Adrenal gland (tissue), 12 donors: ENCODE results near the gene KLHDC4. TPM values are rescaled to one million over a fixed set of nuclear protein-coding genes. Genes with fewer than 3 reads are reported as not detected.

ENCODE experiments used
- DNase-seq, 7 donors: peaks; one replicate each; pipeline ENCODE4 v3.0.0-alpha.2; 2019 to 2020
- H3K27ac ChIP-seq, 5 donors: fragments of 200-600 bp; sonication (generic) in 4 of 5; 1 replicate in 3 of 5; 2 replicates in 2 of 5; pipeline versions ENCODE4 v1.5.1 to v1.8.0; 2016 to 2020; ENCODE audit warnings: mild to moderate bottlenecking in 1 of 5
- H3K27me3 ChIP-seq: fragments of 200-600 bp; 2 replicates; pipeline ENCODE4 v1.8.0; 2021
- H3K36me3 ChIP-seq, 2 donors: fragments of 200-600 bp; replicated peaks in 1 of 2; 1 replicate in 1 of 2; 2 replicates in 1 of 2; pipeline versions ENCODE4 v1.5.1 to v1.8.0; 2018 to 2022
- H3K4me1 ChIP-seq, 2 donors: fragments of 200-600 bp; replicated peaks in 1 of 2; 1 replicate in 1 of 2; 2 replicates in 1 of 2; pipeline versions ENCODE4 v1.5.1 to v1.8.0; 2018 to 2021
- H3K4me3 ChIP-seq, 4 donors: fragments of 200-600 bp; sonication (generic) in 3 of 4; one replicate each; pipeline ENCODE4 v1.5.1; 2016 to 2018
- H3K9me3 ChIP-seq, 3 donors: fragments of 200-600 bp; sonication (generic) in 1 of 3; replicated peaks in 1 of 3; 1 replicate in 2 of 3; 2 replicates in 1 of 3; pipeline versions ENCODE4 v1.5.1 to v1.8.0; 2016 to 2021
- POLR2A ChIP-seq, 2 donors: fragments of 450-650 bp; IDR thresholded peaks; one replicate each; pipeline ENCODE4 v1.6.1; 2017; ENCODE audit warnings: antibody characterized with exemption in 2 of 2, mild to moderate bottlenecking in 2 of 2, moderate library complexity in 1 of 2
- WGBS, 4 donors: extraction: QIAGEN DNeasy Blood & Tissue Kit in 2 of 4; methylation state at CpG; one replicate each; pipeline versions ENCODE4 v1.1.5 to v1.1.7; 2013 to 2017; 5-methylcytosine and 5-hydroxymethylcytosine counted together
- intact Hi-C, 2 donors: fragments of 100-400 bp; cut with DNase I; formaldehyde crosslinking; loops; one replicate each; pipeline versions ENCODE4 v1.14.1 to v1.15.0; 2022 to 2023
- polyA plus RNA-seq, 3 donors: library from polyadenylated mRNA; stranded (reverse); fragments of 200-250 nt in 2 of 3; fragments of 350-450 nt in 1 of 3; fragmentation: Illumina TruSeq in 1 of 3; extraction: RNeasy Lipid Tissue Mini Kit (QIAGEN cat#74804) in 1 of 3; gene quantifications; one replicate each; pipeline ENCODE4 v1.2.3, GENCODE V29; 2013 to 2014
- total RNA-seq, 9 donors: library from RNA; depleted of rRNA in 4 of 9; stranded (reverse); fragments of >200 nt in 4 of 9; fragments of 120-200 nt in 1 of 9; fragmentation: NEBNext Ultra II Directional in 1 of 9; extraction: Animal tissue kit (Norgen Biotek cat#: 25700) in 1 of 9; gene quantifications; one replicate each; pipeline versions ENCODE4 v1.1.0 to v1.2.4, GENCODE V29; 2013 to 2023
- TF ChIP-seq, protein P1 (sequence below), 6 experiments: fragments of 450-650 bp in 4 of 6; fragments of 200-600 bp in 2 of 6; sonication (generic) in 1 of 6; IDR thresholded peaks; 1 replicate in 5 of 6; 2 replicates in 1 of 6; pipeline versions ENCODE4 v1.5.1 to v1.8.0; 2016 to 2021; ENCODE audit warnings: antibody characterized with exemption in 6 of 6, mild to moderate bottlenecking in 2 of 6, moderate library complexity in 1 of 6
- donor health status: healthy with polysubstance abuse.
- donor health status: Bipolar disorder and iron deficiency.
- donor health status: DM: yes; HTN: yes; CAD: no.
- donor health status: DM: no; HTN: no; CAD: no.
- donor health status: DM: no; HTN: no; CAD: no.
- donor health status: DM: yes; HTN: yes; CAD: no.

The KLHDC4 gene
- total and polyA plus RNA-seq, 12 donors = 15.4 to 94.0 (median 26.4) TPM

DNA sequence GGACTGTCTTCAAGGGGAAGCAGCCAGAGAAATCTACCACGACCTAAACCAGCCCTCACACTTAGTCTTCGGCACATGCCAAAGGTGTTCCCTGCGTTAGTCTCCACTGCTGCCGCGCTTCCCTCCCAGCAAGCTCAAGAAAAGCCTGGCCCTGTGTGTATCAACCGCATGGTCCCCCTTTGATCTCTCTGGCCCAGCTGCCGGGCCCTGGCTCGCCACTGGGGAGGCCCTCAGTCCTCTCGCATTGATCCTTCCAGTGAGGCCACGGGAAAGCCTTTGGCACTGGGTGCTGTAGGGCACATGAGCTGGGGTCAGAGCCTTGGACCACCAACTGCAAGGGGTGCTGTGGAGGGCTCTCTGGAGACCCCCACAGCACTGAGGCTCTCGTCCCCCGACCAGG lies 29.6 kb upstream of the KLHDC4 start:
- no peak for DNase-seq
- no peaks in the 10 kb centered on the region for H3K9me3 ChIP-seq
- TF ChIP-seq POLR2A (IDR thresholded peaks at IDR 0.05) = no peak
- TF ChIP-seq, protein P1, sequence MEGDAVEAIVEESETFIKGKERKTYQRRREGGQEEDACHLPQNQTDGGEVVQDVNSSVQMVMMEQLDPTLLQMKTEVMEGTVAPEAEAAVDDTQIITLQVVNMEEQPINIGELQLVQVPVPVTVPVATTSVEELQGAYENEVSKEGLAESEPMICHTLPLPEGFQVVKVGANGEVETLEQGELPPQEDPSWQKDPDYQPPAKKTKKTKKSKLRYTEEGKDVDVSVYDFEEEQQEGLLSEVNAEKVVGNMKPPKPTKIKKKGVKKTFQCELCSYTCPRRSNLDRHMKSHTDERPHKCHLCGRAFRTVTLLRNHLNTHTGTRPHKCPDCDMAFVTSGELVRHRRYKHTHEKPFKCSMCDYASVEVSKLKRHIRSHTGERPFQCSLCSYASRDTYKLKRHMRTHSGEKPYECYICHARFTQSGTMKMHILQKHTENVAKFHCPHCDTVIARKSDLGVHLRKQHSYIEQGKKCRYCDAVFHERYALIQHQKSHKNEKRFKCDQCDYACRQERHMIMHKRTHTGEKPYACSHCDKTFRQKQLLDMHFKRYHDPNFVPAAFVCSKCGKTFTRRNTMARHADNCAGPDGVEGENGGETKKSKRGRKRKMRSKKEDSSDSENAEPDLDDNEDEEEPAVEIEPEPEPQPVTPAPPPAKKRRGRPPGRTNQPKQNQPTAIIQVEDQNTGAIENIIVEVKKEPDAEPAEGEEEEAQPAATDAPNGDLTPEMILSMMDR (IDR thresholded peaks at IDR 0.05) = no peak
- intact Hi-C loops = no loop called here
- no peaks in the 10 kb centered on the region for H3K27me3 ChIP-seq
- H3K36me3 ChIP-seq = no peaks in the 10 kb centered on the region
- H3K4me3 ChIP-seq = no peak overlapping the region
- H3K4me1 ChIP-seq = no peaks in the 10 kb centered on the region
- H3K27ac ChIP-seq = no peak overlapping the region
- 83 to 93% (median 87%) methylated on average over 1 to 12 of the region's 12 CpGs for WGBS, 4 donors

DNA sequence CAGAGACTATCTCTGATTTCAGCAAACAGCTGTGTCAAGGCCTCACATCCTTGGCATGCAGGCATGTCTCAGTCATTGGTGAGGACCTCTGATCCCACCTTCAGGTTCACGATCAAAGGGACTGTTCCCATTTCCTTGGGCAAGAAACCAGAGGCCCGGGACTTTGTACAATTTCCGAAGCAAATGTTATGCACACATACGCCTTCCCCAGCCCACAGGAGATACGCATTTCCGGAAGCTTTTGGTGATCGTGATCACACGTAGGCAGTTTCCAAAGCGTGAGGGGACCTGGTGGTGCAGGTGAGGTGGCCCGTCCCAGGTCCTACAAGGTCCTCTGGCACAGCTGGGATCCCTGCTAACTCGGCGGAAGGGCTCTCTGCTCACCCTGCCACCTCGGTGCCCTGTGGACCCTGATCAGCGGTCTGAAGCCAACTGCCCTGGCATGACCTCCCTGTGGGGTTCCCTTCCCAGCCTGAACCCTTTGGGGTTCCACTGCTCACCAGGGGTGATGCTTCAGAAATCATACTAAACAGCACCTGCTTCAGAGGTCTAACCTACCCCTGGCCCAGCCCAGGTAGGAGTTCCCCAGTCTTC lies 28.8 kb upstream of the KLHDC4 start:
- H3K4me3 ChIP-seq = no peak overlapping the region
- no peaks in the 10 kb centered on the region for H3K9me3 ChIP-seq
- intact Hi-C loops = no loop called here
- H3K27ac ChIP-seq = no peak overlapping the region
- no peaks in the 10 kb centered on the region for H3K27me3 ChIP-seq
- no peaks in the 10 kb centered on the region for H3K4me1 ChIP-seq
- DNase-seq = no peak
- TF ChIP-seq, protein P1 (IDR thresholded peaks at IDR 0.05) = no peak
- no peak for TF ChIP-seq POLR2A (IDR thresholded peaks at IDR 0.05)
- H3K36me3 ChIP-seq = no peaks in the 10 kb centered on the region
- 81 to 94% (median 85%) methylated on average over 9 to 14 of the region's 14 CpGs for WGBS, 4 donors

DNA sequence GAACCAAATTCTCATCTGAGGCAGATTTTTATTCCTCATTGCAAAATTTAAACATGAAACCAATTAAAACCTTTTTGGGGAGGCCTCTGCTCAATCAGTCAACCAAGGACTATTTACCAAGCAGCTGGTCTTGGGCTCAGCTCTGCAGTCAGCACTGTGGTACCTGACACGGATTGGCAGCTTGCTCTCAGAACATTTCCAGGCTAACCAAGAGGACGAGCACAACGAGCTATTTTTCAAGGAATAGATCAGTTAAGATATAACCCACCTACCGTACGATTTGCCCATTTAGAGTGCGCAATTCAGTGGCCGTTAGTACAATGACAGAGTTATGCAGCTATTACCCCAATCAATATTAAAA lies 26.4 kb upstream of the KLHDC4 start:
- Histone ChIP-seq H3K9me3 (no peaks in the 10 kb centered on the region), H3K27ac (no peak overlapping the region), H3K27me3 (no peaks in the 10 kb centered on the region), H3K4me3 (no peak overlapping the region), H3K4me1 (no peaks in the 10 kb centered on the region), H3K36me3 (no peaks in the 10 kb centered on the region)
- TF ChIP-seq, protein P1 (IDR thresholded peaks at IDR 0.05) = no peak
- no peak for TF ChIP-seq POLR2A (IDR thresholded peaks at IDR 0.05)
- 87 to 91% (median 88%) methylated on average over 7 of the region's 7 CpGs for WGBS, 4 donors
- intact Hi-C loops = no loop called here
- DNase-seq = no peak

DNA sequence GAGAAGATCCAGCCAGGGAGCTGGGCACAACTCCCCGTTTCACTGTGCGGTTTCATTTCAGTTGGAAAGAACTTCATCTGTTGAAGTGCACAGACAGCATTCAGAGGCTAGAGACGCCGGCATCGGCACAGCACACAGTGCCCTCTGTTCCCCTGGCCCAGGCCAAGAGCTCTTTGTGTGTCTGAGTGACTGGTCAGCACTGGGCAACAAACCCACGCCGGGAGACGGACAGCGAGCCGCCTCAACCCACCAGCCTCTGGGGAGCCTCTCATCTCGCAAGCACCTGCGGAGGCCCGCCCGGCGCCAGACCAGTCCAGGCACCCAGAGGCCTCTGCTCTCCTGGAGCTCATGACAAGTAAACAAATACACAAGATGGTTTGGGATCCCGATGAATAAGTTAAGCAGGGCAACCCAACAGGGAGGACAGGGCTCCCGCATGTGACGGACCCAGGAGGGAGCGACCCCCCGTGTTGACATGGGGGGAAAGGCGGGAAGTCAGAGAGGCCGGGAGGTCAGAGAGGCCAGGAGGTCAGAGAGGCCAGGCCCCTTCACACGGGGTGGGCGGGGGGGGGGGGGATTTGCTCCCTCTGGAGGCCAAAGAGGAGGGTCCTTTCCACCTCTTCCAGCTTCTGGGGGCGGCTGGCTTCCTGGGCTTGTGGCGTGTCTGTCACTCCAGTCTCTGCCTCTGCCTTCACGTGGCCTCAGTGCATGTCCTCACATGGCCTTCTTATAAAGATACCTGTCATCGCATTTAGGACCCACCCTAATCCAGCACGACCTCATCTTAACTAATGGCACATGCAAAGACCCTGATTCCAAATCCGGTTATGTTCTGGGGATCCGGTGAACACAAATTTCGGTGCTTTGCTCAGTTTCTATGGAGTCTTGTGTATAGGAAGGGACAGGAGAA lies 25.8 kb upstream of the KLHDC4 start:
- WGBS, 4 donors = 76 to 81% (median 79%) methylated on average over 30 to 32 of the region's 32 CpGs
- Histone ChIP-seq H3K4me3 (no peak overlapping the region), H3K27me3 (no peaks in the 10 kb centered on the region), H3K36me3 (no peaks in the 10 kb centered on the region), H3K4me1 (no peaks in the 10 kb centered on the region), H3K9me3 (no peaks in the 10 kb centered on the region), H3K27ac (no peak overlapping the region)
- no peak for DNase-seq
- intact Hi-C loops = no loop called here
- no peak for TF ChIP-seq POLR2A (IDR thresholded peaks at IDR 0.05)
- TF ChIP-seq, protein P1 (IDR thresholded peaks at IDR 0.05) = no peak
